WTC11 (cell line): Measurements from ENCODE around the gene NUP50.

Experiments used
- ATF6 ChIP-seq: sonication (generic); formaldehyde crosslinking; IDR thresholded peaks from 2 replicates; pipeline ENCODE4 v1.8.1; 2023; ENCODE audit warnings: mild to moderate bottlenecking, missing genetic modification reagents
- CREM ChIP-seq: sonication (generic); formaldehyde crosslinking; IDR thresholded peaks from 2 replicates; pipeline ENCODE4 v1.8.1; 2022; ENCODE audit warnings: mild to moderate bottlenecking, missing genetic modification reagents, moderate library complexity
- CTCF ChIP-seq: fragments of 200-600 bp; IDR thresholded peaks from 2 replicates; pipeline ENCODE4 v1.8.0; 2022; ENCODE audit warnings: antibody characterized with exemption
- ZSCAN18 ChIP-seq: fragments of 250-450 bp; sonication (Bioruptor Pico); IDR thresholded peaks from 2 replicates; pipeline ENCODE4 v2.1.2; 2022; ENCODE audit warnings: mild to moderate bottlenecking, moderate library complexity

- TF ChIP-seq ATF6 (no peak), CTCF (no peak), ZSCAN18 (CRISPR knock-in tag) (no peak), CREM (CRISPR knock-in tag) (no peak)
Observed at GRCh38 chr22:45150139-45150538, 13.6 kb upstream of the NUP50 start.
